GM12878 (cell line): ENCODE data around the gene APC2. TPM values are rescaled to one million over a fixed set of nuclear protein-coding genes. Genes with fewer than 3 reads are reported as not detected.

Source experiments
- ATAC-seq: fragments of 200-7000 bp; cut with Tn5 transposase; 3 replicates; pipeline ENCODE4 v1.9.1; 2020; ENCODE audit warnings: mild to moderate bottlenecking, moderate library complexity
- BruUV-seq: library from RNA; stranded (reverse); fragments of 400-500 nt; replicated peaks from 2 replicates; lab custom pipeline; 2021; lab: Mats Ljungman, UMichigan
- CTCF ChIA-PET: fragments of 300-600 bp; sonication (Branson Sonifier 250); formaldehyde crosslinking; extraction: SDS; loops from one replicate; lab custom pipeline; 2021; ENCODE audit warnings: inconsistent platforms; lab: Yijun Ruan, JAX
- POLR2A ChIA-PET: fragments of 350-600 bp; formaldehyde crosslinking; extraction: SDS; loops from one replicate; lab custom pipeline; 2021; ENCODE audit warnings: inconsistent platforms; lab: Charles Lee
- RAD21 ChIA-PET: fragments of 300-600 bp; sonication (Branson Sonifier 250); formaldehyde crosslinking; loops from one replicate; lab custom pipeline; 2023; ENCODE audit warnings: antibody characterized with exemption; ENCODE audit not compliant: unreplicated experiment; lab: Charles Lee
- SMC1A ChIA-PET: fragments of 300-600 bp; sonication (Branson Sonifier 250); formaldehyde crosslinking; loops from one replicate; lab custom pipeline; 2023; ENCODE audit not compliant: unreplicated experiment, uncharacterized antibody; lab: Charles Lee
- DNase-seq: peaks from one replicate; pipeline ENCODE4 v3.0.0-alpha.2; 2011; ENCODE audit warnings: low read depth, low spot score
- FAIRE-seq: peaks from 3 replicates; lab custom pipeline; 2011; peaks lifted over from hg19 to GRCh38; lab: Jason Lieb, UNC
- H2AFZ ChIP-seq: 2 replicates; pipeline ENCODE4 v1.6.0; 2011; ENCODE audit warnings: low read depth, low read length, control low read depth; ENCODE audit not compliant: control insufficient read depth
- H3K27ac ChIP-seq: 2 replicates; pipeline ENCODE4 v1.5.1; 2011; ENCODE audit warnings: control low read depth; ENCODE audit not compliant: control insufficient read depth, insufficient read depth
- H3K27me3 ChIP-seq, 2 experiments: replicated peaks in 1 of 2; 2 replicates each; pipeline versions ENCODE4 v1.6.0 to v1.6.1; 2011; ENCODE audit warnings: low read length in 1 of 2; ENCODE audit not compliant: control insufficient read depth in 2 of 2, insufficient read depth in 2 of 2
- H3K36me3 ChIP-seq, 2 experiments: 2 replicates each; pipeline ENCODE4 v1.5.1; 2011; ENCODE audit warnings: low read length in 1 of 2; ENCODE audit not compliant: control insufficient read depth in 2 of 2, insufficient read depth in 2 of 2
- H3K4me1 ChIP-seq: 2 replicates; pipeline ENCODE4 v1.6.1; 2011; ENCODE audit warnings: mild to moderate bottlenecking, low read length, moderate library complexity, mixed read lengths; ENCODE audit not compliant: control insufficient read depth, insufficient read depth
- H3K4me2 ChIP-seq: 2 replicates; pipeline ENCODE4 v1.6.0; 2011; ENCODE audit warnings: control low read depth; ENCODE audit not compliant: control insufficient read depth, insufficient read depth
- H3K4me3 ChIP-seq: fragments of 200-600 bp; sonication (generic); 2 replicates; pipeline ENCODE4 v1.5.1; 2016
- H3K79me2 ChIP-seq: 2 replicates; pipeline ENCODE4 v1.6.0; 2011; ENCODE audit warnings: low read length; ENCODE audit not compliant: control insufficient read depth, insufficient read depth
- H3K9ac ChIP-seq: 2 replicates; pipeline ENCODE4 v1.8.0; 2011; ENCODE audit warnings: low read length, control low read depth, mixed read lengths; ENCODE audit not compliant: control insufficient read depth, insufficient read depth
- H3K9me3 ChIP-seq: replicated peaks from 3 replicates; pipeline ENCODE4 v1.5.1; 2011; ENCODE audit warnings: mild to moderate bottlenecking, low read length; ENCODE audit not compliant: control insufficient read depth, insufficient read depth
- H4K20me1 ChIP-seq: 2 replicates; pipeline ENCODE4 v1.6.0; 2011; ENCODE audit not compliant: control insufficient read depth, insufficient read depth
- EGR1 ChIP-seq, 2 experiments: IDR thresholded peaks; 1 replicate in 1 of 2; 2 replicates in 1 of 2; pipeline ENCODE4 v1.6.1; 2011 to 2012; ENCODE audit warnings: low read depth in 2 of 2, low read length in 2 of 2, borderline replicate concordance in 1 of 2, mild to moderate bottlenecking in 1 of 2, moderate library complexity in 1 of 2
- IKZF2 ChIP-seq, 2 experiments: fragments of 450-650 bp; IDR thresholded peaks; 2 replicates each; pipeline ENCODE4 v1.6.1; 2017; ENCODE audit warnings: mild to moderate bottlenecking in 2 of 2, moderate library complexity in 2 of 2
- MTA2 ChIP-seq: fragments of 450-650 bp; IDR thresholded peaks from 2 replicates; pipeline ENCODE4 v1.6.1; 2016; ENCODE audit warnings: low read depth, mild to moderate bottlenecking, moderate library complexity
- ZNF24 ChIP-seq: fragments of 450-650 bp; IDR thresholded peaks from 2 replicates; pipeline ENCODE4 v1.6.1; 2017; ENCODE audit warnings: antibody characterized with exemption, mild to moderate bottlenecking
- ZSCAN29 ChIP-seq: fragments of 450-650 bp; IDR thresholded peaks from 2 replicates; pipeline ENCODE4 v1.6.1; 2017; ENCODE audit warnings: mild to moderate bottlenecking, moderate library complexity
- WGBS: methylation state at CpG from one replicate; pipeline ENCODE4 v1.1.6; 2016; ENCODE audit warnings: low lambda C conversion rate; ENCODE audit not compliant: insufficient replicate concordance, insufficient coverage; ENCODE audit errors: missing lambda C conversion rate; 5-methylcytosine and 5-hydroxymethylcytosine counted together
- in situ Hi-C: fragments of 300-500 bp; cut with MboI; formaldehyde crosslinking; loops from 9 replicates; pipeline ENCODE4 v1.14.3; 2018; ENCODE audit warnings: mixed read lengths
- intact Hi-C: fragments of 100-400 bp; cut with micrococcal nuclease; formaldehyde crosslinking; loops from one replicate; pipeline ENCODE4 v1.14.2; 2022; ENCODE audit not compliant: unreplicated experiment
- polyA plus RNA-seq, 11 experiments: library from polyadenylated mRNA; depleted of rRNA in 4 of 11; unstranded in 6 of 11; stranded (reverse) in 5 of 11; fragments of >200 nt; fragmentation: Nextera tagmentation in 4 of 11; fragmentation: Illumina TruSeq in 1 of 11; extraction: Ambion mirVana in 4 of 11; extraction: Trizol in 1 of 11; gene quantifications; 1 replicate in 1 of 11; 2 replicates in 10 of 11; pipeline versions ENCODE4 v1.2.1 to v1.2.3, GENCODE V29; 2011 to 2016; ENCODE audit warnings: inconsistent platforms in 2 of 11, missing spikeins in 2 of 11, low read depth in 1 of 11
- total RNA-seq, 4 experiments: library from RNA; depleted of rRNA in 3 of 4; stranded (reverse); fragments of >200 nt in 3 of 4; fragmentation: Illumina TruSeq in 1 of 4; extraction: Trizol in 1 of 4; gene quantifications; 2 replicates each; pipeline versions ENCODE4 v1.2.1 to v1.2.3, GENCODE V29; 2013 to 2021
- TF ChIP-seq, protein P1 (sequence below): fragments of 450-650 bp; IDR thresholded peaks from 2 replicates; pipeline ENCODE4 v1.6.1; 2017; ENCODE audit warnings: mild to moderate bottlenecking
- TF ChIP-seq, protein P2 (sequence below): fragments of 150-350 bp; IDR thresholded peaks from 2 replicates; pipeline ENCODE4 v1.6.1; 2014; ENCODE audit warnings: mild to moderate bottlenecking, low read depth, low read length

APC2 gene
- total and polyA plus RNA-seq, 10 of the 15 experiments (the other 5 are each of a cell fraction or from before 2014, with no cell fraction given): under 0.01 to 0.73 (median 0.04) TPM; not detected in 5

DNA sequence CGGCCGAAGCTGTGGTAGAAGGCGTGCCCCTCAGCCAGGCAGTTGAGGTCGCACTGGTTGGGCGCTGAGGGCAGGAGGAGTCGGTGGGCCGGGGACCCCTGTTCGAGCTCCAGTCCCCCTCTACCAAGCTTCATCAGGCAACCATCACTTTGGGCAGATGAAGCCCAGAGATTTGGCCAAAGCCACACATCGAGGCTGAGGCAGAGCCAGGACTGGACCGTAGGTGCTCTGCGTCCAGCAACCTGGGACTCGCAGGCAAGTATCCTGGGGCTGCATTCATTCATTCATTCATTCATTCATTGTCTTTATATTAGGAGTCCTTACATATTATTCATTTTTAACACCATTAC, 58.6 kb downstream of the APC2 start:
- ChIA-PET SMC1A (no interaction called here), POLR2A (no interaction called here), CTCF (interaction anchor here (1.0 kb wide), 1 partner anchor 11 kb away, joined by 5 read pairs; no protein-coding TSS in a partner anchor), RAD21 (no interaction called here)
- FAIRE-seq (no peak), ATAC-seq (no peak), DNase-seq (no peak)
- Histone ChIP-seq H3K27me3 (no peaks in the 10 kb centered on the region; a peak in 2 of 4 replicates), H3K9ac (no peak overlapping the region), H4K20me1 (no peaks in the 10 kb centered on the region), H3K27ac (no peak overlapping the region), H3K79me2 (no peaks in the 10 kb centered on the region), H3K4me1 (no peaks in the 10 kb centered on the region), H2AFZ (no peak overlapping the region), H3K4me3 (no peak overlapping the region), H3K4me2 (no peak overlapping the region), H3K36me3 (no peaks in the 10 kb centered on the region), H3K9me3 (no peaks in the 10 kb centered on the region; the same call in 2 of the 3 replicates)
- in situ Hi-C loops: no loop called here
- WGBS: 50% methylated on average over 12 of the region's 12 CpGs
- intact Hi-C loops: no loop called here
- no peak for TF ChIP-seq EGR1 (IDR thresholded peaks at IDR 0.05; ENCODE audit: borderline replicate concordance in 1 of 2, low read depth in 2 of 2, low read length in 2 of 2)
- TF ChIP-seq MTA2: no peak
- peak; percentile 74 for TF ChIP-seq ZNF24
- TF ChIP-seq IKZF2 (IDR thresholded peaks at IDR 0.05): no peak
- TF ChIP-seq ZSCAN29: no peak
- TF ChIP-seq, protein P1, sequence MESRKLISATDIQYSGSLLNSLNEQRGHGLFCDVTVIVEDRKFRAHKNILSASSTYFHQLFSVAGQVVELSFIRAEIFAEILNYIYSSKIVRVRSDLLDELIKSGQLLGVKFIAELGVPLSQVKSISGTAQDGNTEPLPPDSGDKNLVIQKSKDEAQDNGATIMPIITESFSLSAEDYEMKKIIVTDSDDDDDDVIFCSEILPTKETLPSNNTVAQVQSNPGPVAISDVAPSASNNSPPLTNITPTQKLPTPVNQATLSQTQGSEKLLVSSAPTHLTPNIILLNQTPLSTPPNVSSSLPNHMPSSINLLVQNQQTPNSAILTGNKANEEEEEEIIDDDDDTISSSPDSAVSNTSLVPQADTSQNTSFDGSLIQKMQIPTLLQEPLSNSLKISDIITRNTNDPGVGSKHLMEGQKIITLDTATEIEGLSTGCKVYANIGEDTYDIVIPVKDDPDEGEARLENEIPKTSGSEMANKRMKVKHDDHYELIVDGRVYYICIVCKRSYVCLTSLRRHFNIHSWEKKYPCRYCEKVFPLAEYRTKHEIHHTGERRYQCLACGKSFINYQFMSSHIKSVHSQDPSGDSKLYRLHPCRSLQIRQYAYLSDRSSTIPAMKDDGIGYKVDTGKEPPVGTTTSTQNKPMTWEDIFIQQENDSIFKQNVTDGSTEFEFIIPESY: no peak
- TF ChIP-seq, protein P2, sequence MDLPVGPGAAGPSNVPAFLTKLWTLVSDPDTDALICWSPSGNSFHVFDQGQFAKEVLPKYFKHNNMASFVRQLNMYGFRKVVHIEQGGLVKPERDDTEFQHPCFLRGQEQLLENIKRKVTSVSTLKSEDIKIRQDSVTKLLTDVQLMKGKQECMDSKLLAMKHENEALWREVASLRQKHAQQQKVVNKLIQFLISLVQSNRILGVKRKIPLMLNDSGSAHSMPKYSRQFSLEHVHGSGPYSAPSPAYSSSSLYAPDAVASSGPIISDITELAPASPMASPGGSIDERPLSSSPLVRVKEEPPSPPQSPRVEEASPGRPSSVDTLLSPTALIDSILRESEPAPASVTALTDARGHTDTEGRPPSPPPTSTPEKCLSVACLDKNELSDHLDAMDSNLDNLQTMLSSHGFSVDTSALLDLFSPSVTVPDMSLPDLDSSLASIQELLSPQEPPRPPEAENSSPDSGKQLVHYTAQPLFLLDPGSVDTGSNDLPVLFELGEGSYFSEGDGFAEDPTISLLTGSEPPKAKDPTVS: no peak
- BruUV-seq: no TSS peak
